HepG2 (cell line): ENCODE measurements around the gene CPS1.

Experiments
- BHLHE40 ChIP-seq: IDR thresholded peaks from 2 replicates; pipeline ENCODE4 v1.6.1; 2011; ENCODE audit warnings: low read length, improper control_type of control experiment
- EHMT2 ChIP-seq: fragments of 200-600 bp; sonication (generic); IDR thresholded peaks from 2 replicates; pipeline ENCODE4 v1.7.0; 2017; ENCODE audit warnings: antibody characterized with exemption, low read depth, low read length, borderline replicate concordance
- HNF4A ChIP-seq: sonication (generic); formaldehyde crosslinking; IDR thresholded peaks from 2 replicates; pipeline ENCODE4 v1.4.0; 2020; ENCODE audit warnings: missing genetic modification reagents
- MXI1 ChIP-seq: IDR thresholded peaks from 3 replicates; pipeline ENCODE4 v1.6.1; 2012; ENCODE audit warnings: low read depth, low read length, inconsistent platforms, borderline replicate concordance
- NFATC3 ChIP-seq: sonication (generic); formaldehyde crosslinking; IDR thresholded peaks from 2 replicates; pipeline ENCODE4 v1.5.1; 2020; ENCODE audit warnings: mild to moderate bottlenecking, missing genetic modification reagents
- POLR2AphosphoS2 ChIP-seq: IDR thresholded peaks from 2 replicates; pipeline ENCODE4 v1.6.1; 2011; ENCODE audit warnings: low read depth, low read length, improper control_type of control experiment
- RBFOX2 ChIP-seq: fragments of 200-400 bp; formaldehyde crosslinking; IDR thresholded peaks from 2 replicates; pipeline ENCODE4 v1.6.1; 2017; ENCODE audit warnings: low read depth, mild to moderate bottlenecking, low read length
- SNAPC2 ChIP-seq: sonication (generic); formaldehyde crosslinking; IDR thresholded peaks from 2 replicates; pipeline ENCODE4 v1.8.1; 2022; ENCODE audit warnings: mild to moderate bottlenecking, missing genetic modification reagents
- TAF1 ChIP-seq: sonication (generic); formaldehyde crosslinking; IDR thresholded peaks from 2 replicates; pipeline ENCODE4 v1.4.0; 2020; ENCODE audit warnings: missing genetic modification reagents
- ZNF724P ChIP-seq: sonication (generic); formaldehyde crosslinking; IDR thresholded peaks from 2 replicates; pipeline ENCODE4 v1.8.0; 2022; ENCODE audit warnings: missing genetic modification reagents, borderline replicate concordance
- ZNF75D ChIP-seq: sonication (generic); formaldehyde crosslinking; IDR thresholded peaks from 2 replicates; pipeline ENCODE4 v1.8.1; 2023; ENCODE audit warnings: missing genetic modification reagents, mild to moderate bottlenecking, borderline replicate concordance
- ZNF839 ChIP-seq: sonication (generic); formaldehyde crosslinking; IDR thresholded peaks from 2 replicates; pipeline ENCODE4 v1.4.0; 2020; ENCODE audit warnings: missing genetic modification reagents, mild to moderate bottlenecking, borderline replicate concordance
- TF ChIP-seq, protein P1 (sequence below): sonication (generic); formaldehyde crosslinking; IDR thresholded peaks from 2 replicates; pipeline ENCODE4 v1.5.0; 2020; ENCODE audit warnings: mild to moderate bottlenecking, missing genetic modification reagents, moderate library complexity
- TF ChIP-seq, protein P2 (sequence below): sonication (generic); formaldehyde crosslinking; IDR thresholded peaks from 2 replicates; pipeline ENCODE4 v1.8.1; 2023; ENCODE audit warnings: mild to moderate bottlenecking, moderate library complexity, missing genetic modification reagents

DNA sequence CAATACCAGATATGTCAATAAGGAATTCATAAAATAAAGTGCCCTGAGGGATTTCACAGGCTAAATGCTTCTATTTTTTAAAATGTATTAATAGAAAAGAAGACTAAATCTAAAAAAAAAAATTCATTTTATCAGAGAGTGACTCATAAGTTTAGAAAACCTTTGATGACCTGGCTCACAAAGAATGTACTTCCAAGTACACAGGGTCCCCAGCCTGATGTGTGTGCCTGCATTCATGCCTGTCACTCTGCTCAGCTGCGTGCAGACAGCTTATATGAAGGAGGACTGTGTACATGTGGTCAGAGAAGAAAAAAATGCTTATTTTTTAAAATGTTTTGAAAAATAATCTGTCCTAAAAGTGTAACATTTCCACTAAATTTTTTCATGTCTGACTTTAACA lies 3.0 kb upstream of the CPS1 start:
- TF ChIP-seq, protein P1, sequence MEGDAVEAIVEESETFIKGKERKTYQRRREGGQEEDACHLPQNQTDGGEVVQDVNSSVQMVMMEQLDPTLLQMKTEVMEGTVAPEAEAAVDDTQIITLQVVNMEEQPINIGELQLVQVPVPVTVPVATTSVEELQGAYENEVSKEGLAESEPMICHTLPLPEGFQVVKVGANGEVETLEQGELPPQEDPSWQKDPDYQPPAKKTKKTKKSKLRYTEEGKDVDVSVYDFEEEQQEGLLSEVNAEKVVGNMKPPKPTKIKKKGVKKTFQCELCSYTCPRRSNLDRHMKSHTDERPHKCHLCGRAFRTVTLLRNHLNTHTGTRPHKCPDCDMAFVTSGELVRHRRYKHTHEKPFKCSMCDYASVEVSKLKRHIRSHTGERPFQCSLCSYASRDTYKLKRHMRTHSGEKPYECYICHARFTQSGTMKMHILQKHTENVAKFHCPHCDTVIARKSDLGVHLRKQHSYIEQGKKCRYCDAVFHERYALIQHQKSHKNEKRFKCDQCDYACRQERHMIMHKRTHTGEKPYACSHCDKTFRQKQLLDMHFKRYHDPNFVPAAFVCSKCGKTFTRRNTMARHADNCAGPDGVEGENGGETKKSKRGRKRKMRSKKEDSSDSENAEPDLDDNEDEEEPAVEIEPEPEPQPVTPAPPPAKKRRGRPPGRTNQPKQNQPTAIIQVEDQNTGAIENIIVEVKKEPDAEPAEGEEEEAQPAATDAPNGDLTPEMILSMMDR (CRISPR knock-in tag) = no peak
- TF ChIP-seq HNF4A (CRISPR knock-in tag) (no peak), ZNF724P (no peak), ZNF75D (CRISPR knock-in tag) (no peak), ZNF839 (CRISPR knock-in tag) (no peak), NFATC3 (CRISPR knock-in tag) (no peak), POLR2AphosphoS2 (no peak), SNAPC2 (no peak), BHLHE40 (no peak), TAF1 (CRISPR knock-in tag) (no peak), EHMT2 (no peak), RBFOX2 (no peak), MXI1 (peak; percentile 53; the same call in 1 of the 3 replicates)
- TF ChIP-seq, protein P2, sequence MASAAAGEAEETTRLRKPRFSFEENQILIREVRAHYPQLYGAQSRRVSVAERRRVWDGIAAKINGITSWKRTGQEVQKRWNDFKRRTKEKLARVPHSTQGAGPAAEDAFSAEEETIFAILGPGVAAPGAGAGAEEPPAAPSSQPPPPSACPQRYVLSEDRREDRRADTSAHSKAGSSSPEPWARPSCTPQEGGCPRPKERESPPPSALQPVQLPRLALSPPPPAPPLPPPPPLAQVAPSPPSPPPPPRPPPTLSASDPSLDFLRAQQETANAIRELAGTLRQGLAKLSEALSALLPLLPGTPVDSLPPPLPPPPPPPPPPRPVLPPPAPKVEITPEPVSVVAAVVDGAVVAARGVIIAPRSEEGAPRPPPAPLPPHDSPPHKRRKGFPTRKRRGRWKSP (CRISPR knock-in tag) = no peak
